Measurements from ENCODE around the gene RALGDS. TPM values are rescaled to one million over a fixed set of nuclear protein-coding genes. Genes with fewer than 3 reads are reported as not detected.

Gene RALGDS
- total RNA-seq, 1 experiment from 2014 or later = 22.9 TPM

DNA sequence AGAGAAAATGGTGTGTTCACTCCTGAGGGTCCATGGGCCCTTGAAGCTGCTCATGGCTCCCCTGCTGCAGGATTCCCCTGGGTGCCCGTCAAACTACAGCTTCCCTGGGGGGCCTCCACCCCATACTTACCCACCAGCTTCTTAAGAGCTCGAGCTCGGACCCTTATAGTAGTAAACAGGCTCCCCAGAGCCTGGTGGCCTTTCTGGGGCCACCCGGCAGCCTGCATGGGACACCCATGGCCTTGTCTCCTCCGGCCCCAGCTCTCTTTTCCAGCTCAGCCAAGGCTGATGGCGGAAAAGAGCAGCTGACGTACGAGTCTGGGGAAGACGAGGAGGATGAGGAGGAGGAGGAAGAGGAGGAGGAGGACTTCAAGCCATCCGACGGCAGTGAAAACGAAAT lies 63.5 kb downstream of the RALGDS start (continued):
- TF ChIP-seq ARID4B (CRISPR knock-in tag; IDR thresholded peaks at IDR 0.05; ENCODE audit: borderline replicate concordance) (no peak), E2F1 (CRISPR knock-in tag; IDR thresholded peaks at IDR 0.05) (no peak), FOXJ3 (CRISPR knock-in tag; IDR thresholded peaks at IDR 0.05; ENCODE audit: borderline replicate concordance) (no peak), ELF4 (CRISPR knock-in tag; IDR thresholded peaks at IDR 0.05; ENCODE audit: low read depth) (no peak)

- CTCF ChIA-PET = interaction anchor here (0.7 to 1.9 kb wide), 2 partner anchors 35 to 131 kb away, joined by 3 to 5 read pairs; no protein-coding TSS in a partner anchor
- peaks cover 33% of the 10 kb centered on the region for H3K36me3 Mint-ChIP-seq
Measured at GRCh38 chr9:133057006-133057405, 64.0 kb downstream of the RALGDS start.

More at GRCh38 chr9:133057006-133057405, 64.0 kb downstream of the RALGDS start:
- Mint-ChIP-seq H3K4me3 (no peak overlapping the region), H3K9me3 (no peaks in the 10 kb centered on the region), H3K4me1 (peaks cover 29% of the 10 kb centered on the region), H3K27ac (no peak overlapping the region), H3K27me3 (ENCODE audit: low read depth) (no peaks in the 10 kb centered on the region)
- POLR2A ChIA-PET = no interaction called here
- DNase-seq (ENCODE audit: low spot score) = no peak
- no peak for TF ChIP-seq FOXP4 (CRISPR knock-in tag; IDR thresholded peaks at IDR 0.05)
- no peak for TF ChIP-seq CBFB (CRISPR knock-in tag; IDR thresholded peaks at IDR 0.05; ENCODE audit: low read depth)
- TF ChIP-seq TP53 (CRISPR knock-in tag; IDR thresholded peaks at IDR 0.05) = no peak
- TF ChIP-seq HMGA2 (CRISPR knock-in tag; IDR thresholded peaks at IDR 0.05) = no peak
- TF ChIP-seq MXD4 (CRISPR knock-in tag; IDR thresholded peaks at IDR 0.05; ENCODE audit: borderline replicate concordance) = no peak
- TF ChIP-seq ZNF263 (CRISPR knock-in tag; IDR thresholded peaks at IDR 0.05; ENCODE audit: low read depth) = no peak
- no peak for TF ChIP-seq SMAD4 (CRISPR knock-in tag; IDR thresholded peaks at IDR 0.05)
- no peak for TF ChIP-seq CREB1 (CRISPR knock-in tag; IDR thresholded peaks at IDR 0.05)
- no peak for TF ChIP-seq NFATC4 (CRISPR knock-in tag; IDR thresholded peaks at IDR 0.05)
- no peak for TF ChIP-seq MAX (CRISPR knock-in tag; IDR thresholded peaks at IDR 0.05)
- TF ChIP-seq, protein P1, sequence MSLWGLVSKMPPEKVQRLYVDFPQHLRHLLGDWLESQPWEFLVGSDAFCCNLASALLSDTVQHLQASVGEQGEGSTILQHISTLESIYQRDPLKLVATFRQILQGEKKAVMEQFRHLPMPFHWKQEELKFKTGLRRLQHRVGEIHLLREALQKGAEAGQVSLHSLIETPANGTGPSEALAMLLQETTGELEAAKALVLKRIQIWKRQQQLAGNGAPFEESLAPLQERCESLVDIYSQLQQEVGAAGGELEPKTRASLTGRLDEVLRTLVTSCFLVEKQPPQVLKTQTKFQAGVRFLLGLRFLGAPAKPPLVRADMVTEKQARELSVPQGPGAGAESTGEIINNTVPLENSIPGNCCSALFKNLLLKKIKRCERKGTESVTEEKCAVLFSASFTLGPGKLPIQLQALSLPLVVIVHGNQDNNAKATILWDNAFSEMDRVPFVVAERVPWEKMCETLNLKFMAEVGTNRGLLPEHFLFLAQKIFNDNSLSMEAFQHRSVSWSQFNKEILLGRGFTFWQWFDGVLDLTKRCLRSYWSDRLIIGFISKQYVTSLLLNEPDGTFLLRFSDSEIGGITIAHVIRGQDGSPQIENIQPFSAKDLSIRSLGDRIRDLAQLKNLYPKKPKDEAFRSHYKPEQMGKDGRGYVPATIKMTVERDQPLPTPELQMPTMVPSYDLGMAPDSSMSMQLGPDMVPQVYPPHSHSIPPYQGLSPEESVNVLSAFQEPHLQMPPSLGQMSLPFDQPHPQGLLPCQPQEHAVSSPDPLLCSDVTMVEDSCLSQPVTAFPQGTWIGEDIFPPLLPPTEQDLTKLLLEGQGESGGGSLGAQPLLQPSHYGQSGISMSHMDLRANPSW (CRISPR knock-in tag; conservative IDR thresholded peaks at IDR 0.05; ENCODE audit: low read depth) = no peak
- TF ChIP-seq ZNF121 (CRISPR knock-in tag; IDR thresholded peaks at IDR 0.05) = no peak
- TF ChIP-seq RORB (CRISPR knock-in tag; IDR thresholded peaks at IDR 0.05) = no peak
- no peak for TF ChIP-seq ZNF138 (CRISPR knock-in tag; conservative IDR thresholded peaks at IDR 0.05)
- no peak for TF ChIP-seq JUN (CRISPR knock-in tag; IDR thresholded peaks at IDR 0.05)
- no peak for TF ChIP-seq ATF1 (CRISPR knock-in tag; IDR thresholded peaks at IDR 0.05)
- no peak for TF ChIP-seq ZNF425 (CRISPR knock-in tag; conservative IDR thresholded peaks at IDR 0.05)
- no peak for ATAC-seq

Data from WTC11 (cell line).